ENCODE data around the gene EDN3. TPM values are rescaled to one million over a fixed set of nuclear protein-coding genes. Genes with fewer than 3 reads are reported as not detected.

EDN3 gene
- total and polyA plus RNA-seq, 2 experiments from 2014 or later = 0.13 to 0.17 TPM

- H3K4me2 ChIP-seq = no peak overlapping the region
- no peak overlapping the region for H2AFZ ChIP-seq
- DNase-seq (ENCODE audit: low spot score) (no peak), ATAC-seq (no peak)
- peaks cover 1% of the 10 kb centered on the region for H3K27me3 Mint-ChIP-seq (ENCODE audit: insufficient read depth, low read depth, poor library complexity)
- no peaks in the 10 kb centered on the region for H4K20me1 ChIP-seq (replicated peaks; ENCODE audit: insufficient read depth)
- H3F3A ChIP-seq (replicated peaks; ENCODE audit: low read depth) = no peaks in the 10 kb centered on the region
- H3K9me2 ChIP-seq (ENCODE audit: insufficient read depth) = 0 out of 2 replicates have a peak, but pooled peaks cover 6% of the 10 kb centered on the region
- TF ChIP-seq REST (IDR thresholded peaks at IDR 0.05; ENCODE audit: unreplicated experiment) (no peak), POLR2AphosphoS5 (IDR thresholded peaks at IDR 0.05; ENCODE audit: low read depth) (no peak), JUNB (IDR thresholded peaks at IDR 0.05; ENCODE audit: unreplicated experiment) (no peak), CTCF (conservative IDR thresholded peaks at IDR 0.05; ENCODE audit: low read depth in 2 of 2) (no peak), ZNF462 (CRISPR knock-in tag; IDR thresholded peaks at IDR 0.05) (no peak), ZNF331 (CRISPR knock-in tag; IDR thresholded peaks at IDR 0.05; ENCODE audit: low read depth) (no peak), CREB1 (CRISPR knock-in tag; IDR thresholded peaks at IDR 0.05; ENCODE audit: low read depth) (no peak), EZH2 (IDR thresholded peaks at IDR 0.05; ENCODE audit: low read depth, unreplicated experiment) (no peak)
- H3K4me1 ChIP-seq (ENCODE audit: insufficient read depth) = no peaks in the 10 kb centered on the region
- no peak overlapping the region for H3K27ac ChIP-seq (ENCODE audit: low read depth)
- H3K36me3 ChIP-seq (ENCODE audit: insufficient read depth) = no peaks in the 10 kb centered on the region
- no peaks in the 10 kb centered on the region for H3K27me3 ChIP-seq (ENCODE audit: insufficient read depth)
- no peak overlapping the region for H3K27ac Mint-ChIP-seq
- H3K9me3 Mint-ChIP-seq = no peaks in the 10 kb centered on the region
- no peak overlapping the region for H3K4me3 Mint-ChIP-seq
- H3K36me3 Mint-ChIP-seq (ENCODE audit: low read depth) = no peaks in the 10 kb centered on the region
- H3K4me1 Mint-ChIP-seq = peaks cover 4% of the 10 kb centered on the region; the same call in 1 of the 3 replicates
- H3K79me2 ChIP-seq (replicated peaks; ENCODE audit: insufficient read depth) = no peaks in the 10 kb centered on the region
- H3K4me3 ChIP-seq = no peak overlapping the region
Observed at GRCh38 chr20:59255256-59255655, 45.2 kb upstream of the EDN3 start.

Data from GM23338 (cell line).